Muscle of leg (tissue), 11 donors: ENCODE results near the gene CHSY1. TPM values are rescaled to one million over a fixed set of nuclear protein-coding genes. Genes with fewer than 3 reads are reported as not detected.
"Not testable (repeated sequence)": the region's sequence is repeated elsewhere in the genome, so short reads cannot be mapped to it uniquely, and the experiment has no call there.

Source experiments
- DNase-seq: peaks from one replicate; pipeline ENCODE4 v3.0.0; 2013
- H3K27ac ChIP-seq: one replicate; pipeline ENCODE4 v1.5.1; 2013; ENCODE audit warnings: mild to moderate bottlenecking, low read length, control low read depth
- H3K27me3 ChIP-seq: one replicate; pipeline ENCODE4 v1.6.1; 2013; ENCODE audit warnings: low read length; ENCODE audit not compliant: control insufficient read depth, insufficient read depth
- H3K36me3 ChIP-seq: one replicate; pipeline ENCODE4 v1.6.1; 2013; ENCODE audit warnings: low read length; ENCODE audit not compliant: control insufficient read depth, insufficient read depth
- H3K4me1 ChIP-seq: one replicate; pipeline ENCODE4 v1.6.1; 2013; ENCODE audit warnings: low read length; ENCODE audit not compliant: control insufficient read depth, insufficient read depth
- H3K4me3 ChIP-seq: one replicate; pipeline ENCODE4 v1.5.1; 2013; ENCODE audit warnings: low read length, control low read depth
- H3K9me3 ChIP-seq: replicated peaks from 2 replicates; pipeline ENCODE4 v1.6.1; 2013; ENCODE audit warnings: low read depth, low read length; ENCODE audit not compliant: control insufficient read depth
- WGBS: methylation state at CpG from one replicate; pipeline ENCODE4 v1.1.5; 2013; ENCODE audit warnings: missing lambda C conversion rate; ENCODE audit not compliant: insufficient coverage; 5-methylcytosine and 5-hydroxymethylcytosine counted together
- polyA plus RNA-seq, 8 donors: library from polyadenylated mRNA; unstranded; fragments of 120-200 nt; gene quantifications; one replicate each; pipeline versions ENCODE4 v1.2.1 to v1.2.3, GENCODE V29; 2013; ENCODE audit warnings: inconsistent platforms in 1 of 8, low replicate concordance in 1 of 8; ENCODE audit not compliant: insufficient read length in 8 of 8, insufficient read depth in 1 of 8
- total RNA-seq: library from RNA; stranded (reverse); fragments of 120-200 nt; gene quantifications from one replicate; pipeline ENCODE4 v1.2.4, GENCODE V29; 2013

CHSY1 gene
- total and polyA plus RNA-seq, 9 donors = 27.2 to 57.6 (median 42.5) TPM

GRCh38 chr15:101128221-101129015 lies 123.4 kb downstream of the CHSY1 start:
- Histone ChIP-seq H3K9me3 (peaks cover 7% of the 10 kb centered on the region), H3K4me3 (no peak overlapping the region), H3K4me1 (peaks cover 34% of the 10 kb centered on the region), H3K36me3 (no peaks in the 10 kb centered on the region), H3K27me3 (no peaks in the 10 kb centered on the region), H3K27ac (peak overlapping the region; percentile 98)
- peak; percentile 86 for DNase-seq
- WGBS = 58% methylated on average over 8 of the region's 18 CpGs

GRCh38 chr15:101127506-101128076 lies 124.3 kb downstream of the CHSY1 start:
- DNase-seq = peak; percentile 94
- Histone ChIP-seq H3K36me3 (no peaks in the 10 kb centered on the region), H3K27me3 (no peaks in the 10 kb centered on the region), H3K27ac (peak overlapping the region; percentile 98), H3K4me1 (peaks cover 33% of the 10 kb centered on the region), H3K9me3 (peaks cover 7% of the 10 kb centered on the region), H3K4me3 (no peak overlapping the region)
- 0% methylated on average over 5 of the region's 13 CpGs for WGBS

- H3K9me3 ChIP-seq = peaks cover 7% of the 10 kb centered on the region
- no peak overlapping the region for H3K4me3 ChIP-seq
- H3K27ac ChIP-seq = peak overlapping the region; percentile 98
- WGBS = 31% methylated on average over 6 of the region's 11 CpGs
- H3K4me1 ChIP-seq = peaks cover 39% of the 10 kb centered on the region
- H3K27me3 ChIP-seq = no peaks in the 10 kb centered on the region
- no peaks in the 10 kb centered on the region for H3K36me3 ChIP-seq
- no peak for DNase-seq
Measured at GRCh38 chr15:101126618-101127505, 125.0 kb downstream of the CHSY1 start.

GRCh38 chr15:101125881-101126428 lies 125.9 kb downstream of the CHSY1 start:
- H3K27ac ChIP-seq = peak overlapping the region; percentile 98
- H3K9me3 ChIP-seq, DNase-seq, H3K4me3 ChIP-seq, H3K27me3 ChIP-seq, H3K36me3 ChIP-seq: not testable (repeated sequence)
- H3K4me1 ChIP-seq = peaks cover 48% of the 10 kb centered on the region
- WGBS = 53% methylated on average over 6 of the region's 13 CpGs

Other genes with a start within 250 kb of the CHSY1 start
- 44.0 TPM for gene SELENOS, start 25.4 kb upstream of the CHSY1 start, total RNA-seq
- 10 to 100 TPM; 39.3 to 48.3 (median 45.4) TPM for gene SELENOS, start 25.4 kb upstream of the CHSY1 start, polyA plus RNA-seq
- gene SNRPA1, start 43.2 kb upstream of the CHSY1 start, total RNA-seq = 14.9 TPM
- gene SNRPA1, start 43.2 kb upstream of the CHSY1 start, polyA plus RNA-seq = 10 to 100 TPM; 33.9 to 44.5 (median 38.2) TPM
- 10.5 TPM for gene PCSK6, start 237.7 kb upstream of the CHSY1 start, total RNA-seq
- gene PCSK6, start 237.7 kb upstream of the CHSY1 start, polyA plus RNA-seq = 10 to 100 TPM in 2 of 8 donors, 1 to 10 TPM in 6; 6.2 to 14.1 (median 9.1) TPM